Myocyte (in vitro differentiated cells): ENCODE data around the gene SMNDC1. TPM values are rescaled to one million over a fixed set of nuclear protein-coding genes. Genes with fewer than 3 reads are reported as not detected.
A peak's percentile ranks its signal among the peaks of the same experiment; 100 is the strongest.
"Not testable (repeated sequence)": the region's sequence is repeated elsewhere in the genome, so short reads cannot be mapped to it uniquely, and the experiment has no call there.

Experiments used
- DNase-seq: peaks from one replicate; pipeline ENCODE4 v3.0.0-alpha.2; 2012; ENCODE audit warnings: low read depth
- polyA plus RNA-seq: library from polyadenylated mRNA; unstranded; fragments of >200 nt; gene quantifications from one replicate; pipeline ENCODE4 v1.2.1, GENCODE V29; 2012; ENCODE audit warnings: missing spikeins
- total RNA-seq: library from RNA; depleted of rRNA; stranded (reverse); fragments of >200 nt; gene quantifications from 2 replicates; pipeline ENCODE4 v1.2.3, GENCODE V29; 2014

Gene SMNDC1
- 6.5 and 9.9 TPM in 2 replicates for total RNA-seq
- 17.4 TPM for polyA plus RNA-seq

DNA sequence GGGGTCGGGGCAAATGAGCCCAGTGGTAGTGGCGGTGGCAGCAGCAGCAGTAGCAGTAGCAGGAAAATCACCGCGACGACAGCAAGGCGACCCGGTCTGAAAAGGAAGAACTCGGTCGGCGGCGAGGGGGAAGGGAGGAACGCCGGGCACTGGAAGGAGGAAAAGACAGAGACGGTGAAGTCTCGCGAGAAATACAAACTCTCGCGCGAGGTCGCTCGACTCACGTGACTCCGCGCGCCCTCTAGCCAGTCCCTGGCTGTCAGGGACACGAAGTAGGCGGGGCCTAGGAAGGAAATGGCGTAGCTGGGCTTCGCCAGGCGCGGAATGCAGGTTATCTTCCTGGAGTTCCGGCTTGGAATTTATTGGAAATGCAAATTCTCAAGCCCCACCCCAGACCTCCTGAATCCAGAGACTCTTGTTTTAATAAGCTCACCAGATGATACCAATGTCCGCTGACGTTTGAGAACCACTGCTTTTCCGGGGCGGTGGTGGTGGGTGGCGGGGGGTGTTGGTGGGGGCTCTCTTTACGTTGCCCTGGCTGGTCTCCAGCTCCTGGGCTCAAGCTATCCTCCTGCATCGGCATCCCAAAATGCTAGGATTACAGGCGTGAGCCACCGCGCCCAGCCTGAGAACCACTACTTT is at the start of gene SMNDC1:
TSS of gene SMNDC1 (minus strand) at position 141 of the 642 bp plus-strand sequence. CDS start 1,333 bp downstream, outside the sequence.
- peak; percentile 98 for DNase-seq

DNA sequence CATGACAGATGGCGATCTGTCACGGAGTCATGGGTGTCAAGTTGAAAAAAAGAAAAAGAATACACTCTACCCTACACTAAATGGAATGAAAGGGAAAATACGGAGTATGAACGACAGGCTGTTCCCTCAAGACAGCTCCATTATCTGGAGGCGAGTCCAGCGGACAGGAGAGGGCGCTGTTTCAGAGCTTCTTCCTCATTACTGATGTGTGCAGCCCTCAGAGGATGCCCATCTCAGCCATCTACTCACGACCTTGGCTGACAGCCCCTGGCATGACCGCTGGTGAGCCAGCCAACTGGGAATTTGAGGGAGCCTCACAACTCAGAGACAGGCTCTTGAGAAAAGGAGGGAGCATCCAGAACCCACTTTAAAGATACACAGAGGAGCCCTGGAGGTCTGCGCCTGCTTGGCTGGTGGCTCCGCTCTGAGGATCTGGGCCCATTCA is 49.6 kb upstream of the SMNDC1 start:
- DNase-seq: peak; percentile 94

DNA sequence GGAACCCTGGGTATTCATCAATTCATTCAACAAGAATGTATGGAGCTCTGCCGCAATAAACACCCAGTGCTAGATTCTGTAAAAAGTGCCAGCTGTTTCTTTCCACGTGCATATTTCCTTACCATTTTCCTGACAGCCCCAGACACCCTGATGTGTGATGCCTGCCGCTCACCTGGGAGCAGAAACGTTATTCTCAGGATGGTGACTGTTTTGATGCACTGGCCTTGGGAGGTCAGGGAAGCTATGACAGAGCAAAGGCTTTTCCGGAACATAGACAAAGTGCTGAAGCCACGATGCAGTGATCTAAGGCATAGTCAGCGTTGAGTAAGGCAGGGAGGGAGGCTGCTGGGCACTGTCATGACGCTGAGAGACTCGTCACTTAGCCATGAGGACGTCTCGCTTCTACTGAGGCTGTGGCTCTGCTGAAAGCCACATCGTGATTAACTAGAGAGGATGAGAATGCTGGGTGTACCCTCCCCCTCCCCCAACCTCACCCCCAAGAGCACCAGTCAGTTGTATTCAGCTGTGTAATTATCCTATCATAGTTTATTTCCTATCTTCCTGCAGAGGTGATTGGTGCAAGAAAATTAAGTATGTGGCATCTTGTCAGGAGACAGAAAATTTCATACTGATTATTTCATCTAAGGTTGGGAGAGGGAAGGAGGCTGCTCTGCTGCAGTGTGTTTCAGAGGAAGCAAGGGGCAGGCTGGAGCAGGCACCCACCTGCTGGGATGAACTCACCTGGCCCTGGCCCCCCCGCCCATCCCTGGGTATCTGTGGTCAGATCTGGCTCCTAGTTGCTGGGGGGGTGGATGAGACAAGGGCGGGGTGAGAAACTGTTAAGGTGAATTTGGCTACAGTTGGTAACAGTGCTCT is 48.8 kb upstream of the SMNDC1 start:
- peak; percentile 68 for DNase-seq

DNA sequence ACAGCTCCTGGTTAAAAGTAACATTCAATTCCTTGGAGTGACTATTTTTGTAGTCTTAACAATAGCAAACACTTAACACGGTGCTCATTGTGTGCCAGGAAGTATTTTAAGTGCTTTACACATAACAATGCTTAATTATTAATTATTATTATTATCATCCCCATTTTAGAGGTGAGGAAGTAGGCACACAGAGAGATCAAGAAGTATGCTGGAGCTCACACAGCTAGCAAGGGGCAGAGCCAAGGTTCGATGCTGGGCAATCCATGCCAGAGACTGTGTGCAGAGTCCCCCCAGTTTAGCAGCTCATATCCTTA is 48.2 kb upstream of the SMNDC1 start:
- no peak for DNase-seq

DNA sequence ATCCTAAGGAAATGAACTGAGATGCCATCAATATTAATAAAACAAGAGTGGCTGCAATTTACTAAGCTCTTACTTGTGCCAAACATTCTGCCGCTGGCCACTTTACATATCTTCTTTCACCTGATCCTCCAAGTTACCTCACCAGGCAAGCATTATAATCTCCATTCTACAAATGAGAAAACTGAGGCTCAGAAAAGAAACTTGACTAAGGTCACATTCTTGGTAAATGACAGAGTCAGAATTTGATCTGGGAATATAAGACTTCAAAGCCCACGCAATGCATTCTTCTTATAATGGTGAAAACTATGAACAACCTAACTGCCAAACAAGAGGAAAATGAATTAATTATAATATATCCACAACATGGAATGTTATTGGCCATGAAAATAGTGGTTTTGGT is 46.1 kb upstream of the SMNDC1 start:
- DNase-seq: no peak

DNA sequence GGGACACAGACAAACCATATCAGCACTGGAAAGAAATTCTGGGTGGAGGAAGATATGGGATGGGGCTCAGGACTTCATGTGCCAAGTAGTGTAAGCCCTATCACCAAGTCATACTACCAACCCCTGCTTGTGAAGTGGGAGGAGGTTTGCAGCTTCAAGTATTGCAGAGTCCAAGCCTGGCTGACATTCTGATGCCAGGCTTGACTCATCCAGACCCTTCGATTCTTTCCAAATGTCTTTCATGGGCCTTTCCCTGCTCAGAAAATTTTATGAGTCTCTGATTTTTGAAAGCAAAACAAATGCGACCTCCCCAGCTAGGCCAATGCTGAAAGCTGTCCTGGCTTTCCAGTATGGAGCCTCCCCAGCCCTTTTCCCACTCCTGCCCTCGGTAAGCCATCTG is 45.1 kb upstream of the SMNDC1 start:
- no peak for DNase-seq

DNA sequence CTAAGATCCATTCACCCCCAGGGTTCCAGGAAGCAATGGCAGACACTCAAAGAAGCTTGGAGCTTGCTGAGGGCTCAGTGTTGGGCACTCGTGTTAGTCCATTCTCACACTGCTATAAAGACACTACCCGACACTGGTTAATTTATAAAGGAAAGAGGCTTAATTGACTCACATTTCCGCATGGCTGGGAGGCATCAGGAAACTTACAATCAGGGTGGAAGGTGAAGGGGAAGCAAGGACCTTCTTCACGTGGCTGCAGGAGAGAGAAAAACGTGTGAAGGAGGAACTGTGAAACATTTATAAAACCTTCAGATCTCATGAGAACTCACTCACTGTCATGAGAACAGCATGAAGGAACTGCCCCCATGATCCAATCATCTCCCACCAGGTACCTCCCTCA is 44.7 kb upstream of the SMNDC1 start:
- no peak for DNase-seq

DNA sequence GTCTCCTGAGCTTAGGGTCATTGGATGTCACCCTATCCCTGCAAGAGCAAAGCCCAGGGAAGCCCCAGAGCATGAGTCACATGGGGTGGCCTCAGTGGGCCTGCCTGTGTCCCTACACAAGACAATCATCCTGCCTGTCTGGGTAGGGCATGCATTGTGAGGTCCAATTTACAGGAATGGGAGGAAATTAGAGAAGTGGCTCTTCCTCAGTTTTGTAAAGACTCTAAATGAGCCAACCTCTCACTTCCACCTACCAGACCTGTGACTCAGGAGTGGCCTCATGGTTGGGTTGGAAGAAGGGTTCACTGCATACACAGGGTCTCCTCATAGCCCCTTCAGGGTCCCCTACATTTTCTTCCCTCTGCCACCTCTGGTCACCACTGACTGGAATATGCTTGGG is 43.6 kb upstream of the SMNDC1 start:
- DNase-seq: no peak

DNA sequence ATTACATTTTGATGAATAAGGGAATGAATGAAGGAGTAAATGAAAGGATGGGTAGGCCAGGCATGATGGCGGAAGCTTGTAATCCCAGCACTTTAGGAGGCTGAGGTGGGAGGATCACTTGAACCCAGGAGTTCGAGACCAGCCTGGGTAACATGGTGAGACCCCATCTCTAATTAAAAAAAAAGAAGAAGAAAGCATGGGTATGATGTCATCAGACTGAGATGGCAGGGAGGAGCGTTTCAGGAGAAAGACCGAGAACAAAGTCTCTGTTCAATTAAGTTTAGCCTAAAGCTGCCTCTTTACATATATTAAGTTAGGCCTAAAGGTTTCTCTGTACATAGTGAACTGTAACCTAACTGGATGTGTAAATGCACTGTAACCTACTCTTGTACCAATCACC is 42.2 kb upstream of the SMNDC1 start:
- DNase-seq: no peak

DNA sequence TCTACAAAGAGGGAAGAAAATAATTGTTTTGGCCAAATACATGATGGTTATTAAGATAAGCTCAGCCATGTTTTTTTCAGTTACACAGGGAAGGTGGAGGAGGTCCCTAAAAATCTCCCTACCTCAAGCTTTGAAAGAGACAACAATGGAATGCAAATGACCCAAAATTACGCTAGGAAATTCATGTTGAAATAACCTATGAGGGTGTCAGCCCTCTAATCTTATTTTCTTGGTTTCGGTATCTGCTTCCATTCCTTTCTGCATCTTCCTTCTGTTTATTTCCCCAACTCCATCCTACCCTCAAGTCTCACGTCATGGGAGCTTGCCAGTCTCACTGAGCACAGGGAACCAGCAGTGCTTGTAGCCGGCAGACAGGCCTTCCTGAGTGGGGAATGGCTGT is 40.6 kb upstream of the SMNDC1 start:
- no peak for DNase-seq

DNA sequence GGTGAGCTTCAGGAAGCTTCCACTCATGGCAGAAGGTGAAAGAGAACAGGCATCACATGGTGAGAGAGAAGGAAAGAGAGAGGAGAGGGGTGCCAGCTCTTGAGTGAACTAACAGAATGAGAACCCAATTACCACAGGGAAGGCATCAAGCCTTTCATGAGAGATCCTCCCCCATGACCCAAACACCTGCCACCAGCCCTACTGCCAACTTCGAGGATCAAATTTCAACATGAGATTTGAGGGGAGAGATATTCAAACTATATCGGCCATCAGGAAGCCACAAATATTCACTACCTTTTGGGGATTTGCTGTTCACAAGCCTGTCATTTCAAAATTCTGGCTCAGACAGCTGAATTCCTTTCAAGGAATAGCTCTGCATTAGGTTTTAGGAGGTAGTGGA is 39.9 kb upstream of the SMNDC1 start:
- DNase-seq: peak; percentile 90

DNA sequence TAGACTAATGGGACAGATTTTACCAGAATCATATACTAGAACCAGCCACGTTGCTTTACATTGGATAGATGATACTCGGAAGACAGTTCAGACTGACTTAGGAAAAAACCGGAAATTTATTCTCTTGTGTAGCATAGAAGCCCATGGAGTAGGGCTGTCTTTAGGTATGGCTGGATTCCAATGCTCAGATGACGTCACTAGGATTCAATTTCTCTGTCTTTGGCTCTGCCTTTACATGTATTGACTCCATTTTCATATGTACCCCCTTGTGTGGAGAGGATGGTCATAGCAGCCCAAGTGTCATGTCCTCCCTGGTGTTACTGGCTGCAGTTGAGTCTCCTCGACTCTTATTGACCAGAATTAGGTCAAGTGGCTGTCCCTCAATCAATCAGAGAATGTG is 39.2 kb upstream of the SMNDC1 start:
- DNase-seq: no peak

DNA sequence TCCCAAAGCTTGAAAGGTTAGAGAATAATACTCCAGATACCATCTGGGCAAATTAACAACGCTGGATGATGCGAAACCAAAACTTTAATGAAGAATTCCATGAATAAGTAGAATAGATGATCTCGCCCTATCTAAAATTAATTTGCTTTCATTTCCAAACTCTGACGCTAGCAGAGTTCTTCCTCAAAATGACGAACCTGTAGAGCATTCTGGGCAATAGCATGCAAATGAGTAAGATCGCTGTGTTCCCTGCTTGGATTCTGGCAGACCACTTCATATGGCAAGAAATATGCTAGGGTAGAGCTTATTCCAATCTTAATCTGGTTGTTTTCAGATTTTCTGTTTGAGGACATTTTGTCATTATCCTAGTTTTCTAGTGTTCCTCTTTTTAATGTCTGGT is 36.1 kb upstream of the SMNDC1 start:
- DNase-seq: no peak

DNA sequence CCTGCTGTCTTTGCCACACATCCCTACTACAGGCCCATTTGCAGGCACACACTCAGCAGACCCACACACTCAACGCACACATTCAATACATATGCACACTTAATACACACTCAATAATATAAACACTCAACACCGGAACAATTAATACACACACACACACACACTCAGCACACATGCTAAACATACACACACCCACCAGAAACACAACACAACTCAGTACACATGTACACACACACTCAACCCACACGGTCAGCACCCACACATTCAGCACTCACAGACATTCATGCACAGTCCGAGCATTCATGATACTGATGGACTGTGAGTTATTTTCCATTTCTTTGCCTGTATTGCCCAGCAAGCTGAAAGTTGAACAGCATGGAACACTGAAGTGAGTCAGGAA is 35.4 kb upstream of the SMNDC1 start:
- DNase-seq: no peak

DNA sequence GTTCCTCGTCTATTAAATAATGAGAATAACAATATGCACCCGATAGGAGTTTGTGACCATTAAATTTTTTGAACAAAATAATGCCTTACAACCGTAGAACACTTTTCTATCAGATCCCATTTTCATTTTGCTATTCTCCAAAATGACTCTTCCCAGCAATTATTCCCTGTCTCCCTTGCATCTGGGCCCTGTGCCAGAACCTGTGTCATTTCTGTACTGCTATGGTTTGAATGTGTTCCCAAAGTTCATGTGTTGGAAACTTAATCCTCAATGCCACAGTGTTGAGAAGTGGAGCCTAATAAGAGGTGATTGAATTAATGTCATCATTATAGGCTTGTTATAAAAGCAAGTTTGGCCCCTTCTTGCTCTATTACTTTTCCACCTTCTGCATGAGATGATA is 33.2 kb upstream of the SMNDC1 start:
- DNase-seq: peak; percentile 63

DNA sequence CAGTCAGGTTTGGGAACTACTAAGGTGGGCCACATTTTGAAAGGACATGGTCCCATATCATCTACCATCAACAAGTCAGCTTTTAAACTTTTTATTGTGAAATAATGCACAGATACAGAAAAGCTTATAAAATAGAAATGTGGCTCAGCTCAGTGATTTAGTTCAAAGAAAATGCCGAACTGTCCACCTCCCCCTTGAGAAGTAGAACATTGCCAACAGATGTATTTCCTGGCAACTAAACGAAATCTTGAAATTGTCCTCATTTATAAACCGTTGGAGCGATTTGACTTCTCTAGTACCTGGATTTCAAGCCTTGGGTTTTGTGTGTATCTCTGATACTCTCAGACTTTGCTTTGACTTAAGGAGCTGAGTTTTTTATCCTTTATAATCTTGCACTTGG is 32.7 kb upstream of the SMNDC1 start:
- DNase-seq: no peak

DNA sequence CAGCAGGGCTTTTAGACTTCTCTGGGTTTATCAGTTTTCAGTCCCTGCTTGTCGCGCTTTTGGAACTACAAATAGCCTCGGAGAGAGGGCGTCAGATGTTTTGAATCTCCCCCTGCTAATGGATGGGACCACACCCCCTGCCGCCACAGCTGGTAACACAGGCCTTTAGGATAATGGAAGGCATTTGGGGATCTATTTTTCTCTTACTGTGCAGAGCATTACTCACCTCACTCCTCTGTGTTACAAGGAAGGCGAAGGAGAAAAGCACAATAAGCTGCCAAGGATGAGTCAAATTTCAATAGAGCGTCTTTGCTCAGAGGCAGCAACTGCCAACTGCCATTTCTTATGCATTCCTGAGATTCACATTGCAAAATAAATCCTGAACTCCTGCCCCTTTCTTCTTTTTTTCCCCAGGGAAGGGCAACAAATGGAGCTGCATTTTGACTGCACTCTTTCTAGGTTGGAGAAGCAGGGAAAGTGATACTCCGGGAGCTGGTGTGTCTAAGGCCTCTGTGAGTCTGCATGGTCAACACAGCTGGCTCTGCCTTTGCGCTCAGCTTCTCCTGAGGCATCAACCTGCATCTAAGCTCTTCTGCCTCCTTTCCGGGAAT is 31.5 kb upstream of the SMNDC1 start:
- DNase-seq: peak; percentile 90

DNA sequence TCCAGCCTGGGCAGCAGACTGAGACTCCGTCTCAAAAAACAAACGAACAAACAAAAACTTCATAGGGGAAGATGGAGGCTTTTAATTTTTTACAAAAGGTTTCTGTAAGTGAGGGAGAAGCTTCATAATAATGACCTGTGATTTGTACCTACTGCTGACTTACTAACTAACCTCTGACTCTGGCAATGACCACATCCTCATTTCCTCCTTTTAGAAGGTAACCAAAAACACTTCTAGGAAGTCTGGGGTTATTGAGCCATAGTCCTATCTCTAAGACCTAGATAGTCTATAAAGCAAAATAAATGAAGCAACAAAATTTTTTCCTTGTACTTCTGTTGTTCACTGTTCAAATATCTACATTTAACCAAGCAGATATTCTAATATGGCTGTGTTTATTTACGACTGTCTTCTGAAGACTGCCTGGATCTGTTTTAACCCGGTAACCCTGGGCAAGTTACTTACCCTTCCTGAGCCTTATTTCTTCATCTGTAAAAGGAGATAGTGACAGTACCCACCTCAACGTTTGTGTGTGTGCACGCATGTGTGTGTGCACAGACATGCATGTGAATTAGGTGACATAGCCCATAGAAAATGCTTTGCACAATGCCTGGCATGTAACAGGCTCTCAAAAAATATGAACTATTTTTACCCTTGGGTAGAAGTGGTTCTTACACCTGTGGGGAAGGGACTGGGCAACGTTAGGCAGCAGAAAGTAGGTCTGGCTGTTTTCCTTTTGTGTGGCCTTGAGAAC is 30.8 kb upstream of the SMNDC1 start:
- no peak for DNase-seq

DNA sequence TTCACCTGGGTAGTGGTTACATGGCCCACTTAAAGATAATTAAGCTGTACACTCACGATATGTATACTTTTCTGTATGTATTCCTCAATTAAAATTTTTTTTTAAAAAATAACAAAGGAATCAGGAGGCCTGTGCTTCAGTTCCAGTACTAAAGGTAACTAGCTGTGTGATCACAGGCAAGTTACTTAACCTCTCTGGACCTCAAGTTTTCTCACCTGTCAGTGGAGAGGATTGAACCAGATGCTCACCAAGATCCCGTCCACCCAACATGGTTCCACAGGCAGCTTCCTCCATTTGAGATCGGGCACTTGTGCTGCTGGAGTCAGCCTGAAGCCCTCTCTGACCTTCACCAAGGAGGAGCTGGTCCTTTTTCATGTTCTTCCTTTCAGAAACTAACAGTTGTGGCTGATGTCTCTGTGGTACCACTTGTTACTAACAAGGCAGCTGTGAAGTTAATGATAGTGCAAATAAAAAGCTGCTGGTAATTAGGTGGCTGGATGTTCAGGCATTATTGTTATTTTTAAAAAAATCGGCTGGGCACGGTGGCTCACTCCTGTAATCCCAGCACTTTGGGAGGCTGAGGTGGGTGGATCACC is 29.4 kb upstream of the SMNDC1 start:
- DNase-seq: no peak

DNA sequence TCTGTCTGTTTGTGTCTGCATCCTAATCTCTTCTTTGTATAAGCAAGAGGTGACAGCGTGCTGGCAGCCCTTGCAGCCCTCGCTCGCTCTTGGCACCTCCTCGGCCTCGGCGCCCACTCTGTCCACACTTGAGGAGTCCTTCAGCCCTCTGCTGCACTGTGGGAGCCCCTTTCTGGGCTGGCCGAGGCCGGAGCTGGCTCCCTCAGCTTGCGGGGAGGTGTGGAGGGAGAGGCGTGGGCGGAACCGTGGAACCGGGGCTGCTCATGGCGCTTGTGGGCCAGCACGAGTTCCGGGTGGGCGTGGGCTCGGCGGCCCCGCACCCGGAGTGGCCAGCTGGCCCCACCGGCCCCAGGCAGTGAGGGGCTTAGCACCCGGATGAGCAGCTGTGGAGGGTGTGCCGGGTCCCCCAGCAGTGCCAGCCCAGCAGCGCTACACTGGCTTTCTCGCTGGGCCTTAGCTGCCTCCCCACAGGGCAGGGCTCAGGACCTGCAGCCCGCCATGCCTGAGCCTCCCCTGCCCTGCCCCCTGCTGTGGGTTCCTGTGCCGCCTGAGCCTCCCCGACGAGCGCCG is 26.6 kb upstream of the SMNDC1 start:
- DNase-seq: not testable (repeated sequence)

DNA sequence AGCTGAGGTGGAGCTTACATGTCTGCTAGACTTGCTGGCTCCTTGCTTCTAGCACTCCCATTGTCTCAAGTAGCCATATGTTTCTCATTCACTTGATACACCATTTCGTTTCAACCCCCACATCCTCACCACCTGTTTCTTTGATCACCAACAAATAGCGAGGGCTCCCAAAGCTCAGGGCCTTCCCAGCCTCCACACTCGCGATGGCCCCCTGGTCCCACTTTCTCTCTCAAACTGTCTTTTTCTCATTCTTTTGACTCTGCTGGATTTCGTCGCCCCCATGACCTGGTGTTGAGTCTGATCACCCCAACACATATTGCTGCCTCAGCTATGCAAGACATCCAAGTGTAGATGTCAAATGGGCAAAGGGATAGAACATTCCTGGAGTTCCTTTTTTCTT is 26.0 kb upstream of the SMNDC1 start:
- DNase-seq: no peak
